NB4 (cell line): ENCODE measurements around the gene ZNF579.

Experiments
- CTCF ChIP-seq: IDR thresholded peaks from one replicate; pipeline ENCODE4 v1.5.1; 2012; ENCODE audit warnings: low read depth, low read length
- POLR2A ChIP-seq: IDR thresholded peaks from 2 replicates; pipeline ENCODE4 v1.6.1; 2011; ENCODE audit warnings: mild to moderate bottlenecking; ENCODE audit not compliant: insufficient read length; ENCODE audit errors: extremely low read depth

- TF ChIP-seq CTCF (no peak), POLR2A (no peak)
These were observed 11.9 kb upstream of the ZNF579 start for GRCh38 chr19:55592391-55593090.
